GM08714 (cell line): ENCODE data around the gene PTGR2.
"Not testable (repeated sequence)": the region's sequence is repeated elsewhere in the genome, so short reads cannot be mapped to it uniquely, and the experiment has no call there.

Source experiments
- H3K4me3 ChIP-seq: fragments of 200-500 bp; sonication (Bioruptor generic); 2 replicates; pipeline ENCODE4 v1.5.1; 2014; ENCODE audit warnings: mild to moderate bottlenecking, low read length, inconsistent platforms
- ZNF274 ChIP-seq: IDR thresholded peaks from 2 replicates; pipeline ENCODE4 v1.6.1; 2012; ENCODE audit warnings: mild to moderate bottlenecking, low read depth, low read length

PTGR2 gene

DNA sequence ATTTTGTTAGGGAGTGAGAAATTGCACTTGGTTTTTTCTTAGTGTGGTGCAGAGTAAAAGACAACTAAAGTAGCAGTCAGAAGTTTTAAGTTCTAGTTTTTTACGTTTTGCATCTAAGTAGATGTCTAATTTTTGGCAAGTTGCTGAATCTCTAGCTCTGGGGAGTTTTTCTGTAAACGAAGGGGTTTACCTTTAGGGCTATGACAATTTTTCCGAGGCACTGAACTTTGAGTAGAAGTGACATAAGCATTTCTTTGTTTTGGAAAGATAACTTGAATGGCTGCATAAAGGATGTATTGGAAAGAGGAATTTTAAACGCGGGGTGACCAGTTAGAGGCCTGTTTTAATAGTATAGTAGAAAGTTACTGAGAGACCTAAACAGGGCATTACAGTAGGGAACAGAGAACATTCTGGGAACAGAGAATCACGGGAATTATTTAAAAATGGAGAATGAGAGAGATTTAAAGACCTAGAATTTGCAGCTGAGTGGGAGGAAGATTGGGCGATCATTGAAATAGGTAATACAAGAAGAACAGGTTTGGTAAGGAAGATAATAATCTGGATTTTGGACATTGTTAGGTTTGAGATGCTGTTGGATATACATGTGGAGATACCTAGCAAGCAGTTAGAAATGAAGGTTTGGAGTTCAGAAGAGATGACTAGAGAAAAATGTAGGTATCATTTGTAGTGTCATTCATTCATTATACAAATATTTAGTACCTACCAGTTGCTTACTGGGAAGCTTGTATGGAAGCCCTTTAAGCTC lies 36.2 kb downstream of the PTGR2 start:
- peak overlapping the region; percentile 77; the same call in 1 of the 2 replicates for H3K4me3 ChIP-seq
- no peak for TF ChIP-seq ZNF274

DNA sequence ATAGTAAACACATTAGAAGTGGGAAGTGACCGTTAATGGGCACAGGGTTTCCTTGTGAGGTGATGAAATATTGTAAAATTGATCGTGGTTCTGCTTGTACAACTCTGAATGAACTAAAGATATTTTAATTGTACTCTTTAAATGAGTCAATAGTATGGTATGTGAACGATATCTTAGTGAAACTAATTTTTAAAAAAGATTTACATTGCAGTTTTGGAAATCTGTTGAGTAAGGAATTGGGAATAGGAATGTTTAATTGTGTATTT lies 36.8 kb downstream of the PTGR2 start:
- H3K4me3 ChIP-seq: no peak overlapping the region; the same call in 1 of the 2 replicates
- no peak for TF ChIP-seq ZNF274

DNA sequence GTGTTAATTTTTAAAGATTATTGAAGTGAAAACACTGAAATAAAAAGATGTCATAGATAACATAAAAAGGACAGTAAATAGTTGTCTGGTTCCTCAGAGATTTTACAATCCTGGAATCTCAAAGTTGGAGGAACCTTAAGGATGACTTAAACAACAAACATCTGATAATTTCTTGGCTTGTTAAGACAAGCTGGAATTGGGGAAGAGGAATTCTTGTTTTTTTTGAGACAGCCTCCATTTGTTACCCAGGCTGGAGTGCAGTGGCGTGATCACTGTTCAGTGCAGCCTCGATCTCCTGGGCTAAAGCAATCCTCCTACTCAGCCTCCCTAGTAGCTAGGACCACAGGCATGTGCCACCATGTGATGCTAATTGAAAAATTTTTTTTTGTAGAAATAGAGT lies 37.3 kb downstream of the PTGR2 start:
- no peak for TF ChIP-seq ZNF274
- no peak overlapping the region; the same call in 1 of the 2 replicates for H3K4me3 ChIP-seq

DNA sequence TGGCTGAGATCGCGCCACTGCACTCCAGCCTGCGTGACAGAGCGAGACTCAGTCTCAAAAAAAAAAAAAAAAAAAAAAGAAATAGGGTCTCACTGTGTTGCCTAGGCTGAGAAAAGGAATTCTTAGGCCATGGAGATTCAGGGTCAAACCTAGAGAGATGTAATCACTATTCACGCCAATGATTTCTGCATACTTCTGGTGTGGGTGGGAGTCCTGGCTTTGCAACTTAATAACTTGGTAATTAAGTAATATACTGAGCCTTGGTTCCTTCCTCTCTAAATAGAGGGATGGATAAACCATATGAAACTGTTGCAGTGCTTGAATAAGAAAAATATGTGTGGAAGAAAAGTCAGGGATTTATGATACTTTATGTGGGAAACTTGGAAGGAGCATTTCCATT lies 37.7 kb downstream of the PTGR2 start:
- TF ChIP-seq ZNF274: no peak
- no peak overlapping the region for H3K4me3 ChIP-seq

DNA sequence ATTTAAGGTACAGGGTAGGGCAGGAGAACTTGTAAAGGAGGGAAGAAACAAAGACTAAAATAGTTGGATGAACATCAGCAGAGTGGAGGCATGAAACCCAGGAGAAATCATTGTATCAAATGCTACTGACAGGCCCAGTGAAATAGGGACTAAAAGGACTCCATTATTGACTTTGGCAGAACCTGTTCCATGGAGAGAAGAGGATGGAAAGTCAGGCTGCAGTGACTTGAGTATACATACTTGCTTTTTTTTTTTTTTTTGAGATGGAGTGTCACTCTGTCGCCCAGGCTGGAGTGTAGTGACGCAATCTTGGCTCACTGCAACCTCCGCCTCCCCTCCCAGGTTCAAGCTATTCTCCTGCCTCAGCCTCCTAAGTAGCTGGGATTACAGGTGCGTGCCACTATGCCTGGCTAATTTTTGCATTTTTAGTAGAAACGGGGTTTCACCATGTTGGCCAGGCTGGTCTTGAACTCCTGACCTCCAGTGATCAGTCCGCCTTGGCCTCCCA lies 42.6 kb downstream of the PTGR2 start:
- not testable (repeated sequence) for H3K4me3 ChIP-seq

DNA sequence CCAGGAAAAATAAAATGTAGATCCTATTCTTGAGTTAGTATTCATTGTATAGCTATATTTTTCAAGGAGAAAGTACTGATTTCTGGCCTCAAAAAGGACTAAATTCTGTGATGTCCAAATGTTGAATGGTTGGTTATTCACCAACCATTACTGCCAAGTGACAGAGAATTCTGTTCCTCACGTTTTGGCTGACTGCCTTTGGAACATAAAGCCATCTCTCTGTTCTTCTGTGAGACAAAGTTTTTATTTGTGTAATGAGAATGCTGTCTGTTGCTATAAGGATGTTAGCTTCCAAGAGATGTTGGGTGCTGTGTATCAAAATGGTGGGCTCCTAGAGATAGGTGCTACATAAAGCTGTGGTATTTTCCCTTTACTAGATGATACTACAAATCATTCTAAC lies 44.3 kb downstream of the PTGR2 start:
- no peak for TF ChIP-seq ZNF274
- H3K4me3 ChIP-seq: no peak overlapping the region

DNA sequence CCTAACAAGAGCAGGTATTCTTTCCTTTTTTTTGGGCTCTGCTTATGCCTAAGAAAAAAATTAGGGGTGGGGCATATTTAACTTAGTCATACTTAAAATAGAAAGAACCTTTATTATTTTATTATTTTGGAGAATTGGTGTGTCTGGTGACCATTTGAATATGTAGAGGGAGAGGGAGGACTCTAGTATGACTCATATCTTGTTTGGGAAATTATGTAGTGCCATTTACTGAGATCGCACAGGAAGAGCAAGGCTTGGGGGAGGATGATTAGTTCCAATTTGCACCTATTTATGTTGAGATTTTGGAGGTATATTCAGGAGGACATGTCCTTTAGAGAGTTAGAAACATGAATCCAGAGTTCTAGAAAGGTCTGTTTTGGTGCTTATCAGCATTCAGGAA lies 44.9 kb downstream of the PTGR2 start:
- no peak for TF ChIP-seq ZNF274
- H3K4me3 ChIP-seq: no peak overlapping the region

DNA sequence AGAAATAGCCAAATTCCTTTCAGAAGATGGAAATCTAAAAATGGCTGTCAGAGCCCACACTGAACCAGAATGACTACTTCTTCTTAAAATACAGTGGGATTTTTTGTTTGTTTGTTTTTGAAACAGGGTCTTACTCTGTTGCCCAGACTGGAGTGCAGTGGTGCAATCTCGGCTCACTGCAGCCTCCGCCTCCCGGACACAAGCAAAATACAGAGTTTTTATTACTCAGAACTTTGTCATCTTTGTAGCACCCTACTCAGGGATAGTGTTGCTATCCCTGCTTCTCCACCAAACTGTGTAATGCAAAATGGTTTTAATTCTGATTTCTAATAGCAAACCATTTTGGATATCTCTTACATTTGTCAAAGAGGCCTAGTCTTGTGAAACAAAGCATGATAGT lies 51.4 kb downstream of the PTGR2 start:
- no peak overlapping the region for H3K4me3 ChIP-seq
- TF ChIP-seq ZNF274: no peak

DNA sequence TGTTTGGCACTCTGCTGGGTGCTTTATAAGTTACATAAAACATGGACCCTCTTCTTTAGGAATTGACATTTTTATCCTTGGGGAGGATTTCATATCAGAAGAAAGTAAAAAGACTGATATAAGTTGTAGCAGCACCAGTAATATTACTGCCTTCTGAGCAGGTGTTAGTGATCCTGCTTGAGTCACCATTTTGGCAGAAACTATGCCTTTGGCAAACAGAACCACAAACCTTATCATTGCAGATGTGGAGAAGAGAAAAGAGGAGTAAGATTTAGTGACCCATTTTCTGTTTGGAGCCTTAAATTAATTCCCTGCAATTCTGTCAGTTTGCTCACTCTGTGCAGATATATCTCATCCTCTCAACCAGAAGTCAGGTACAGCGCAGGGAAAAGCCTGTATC lies 58.0 kb downstream of the PTGR2 start:
- TF ChIP-seq ZNF274: no peak

DNA sequence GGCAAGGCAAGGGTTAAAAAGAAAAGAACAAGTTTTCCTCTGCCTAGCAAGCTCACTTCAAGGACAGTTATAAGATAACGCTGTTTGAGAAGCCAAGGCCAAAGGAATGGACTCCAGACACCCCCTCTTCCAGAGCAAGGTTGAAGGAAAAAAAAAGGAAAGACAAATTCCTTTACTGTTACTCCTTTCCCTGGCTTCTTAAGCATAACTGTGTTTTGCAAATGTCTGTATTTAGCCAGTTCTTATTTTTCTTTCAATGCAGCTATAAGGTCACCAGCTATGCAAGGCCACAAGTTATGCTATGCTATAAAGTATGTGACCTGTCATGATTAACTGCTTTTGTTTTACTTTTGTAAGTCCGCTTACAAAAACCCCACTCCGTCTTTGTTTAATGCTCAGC lies 61.6 kb downstream of the PTGR2 start:
- no peak for TF ChIP-seq ZNF274
- H3K4me3 ChIP-seq: no peak overlapping the region

More for the DNA sequence above, 58.0 kb downstream of the PTGR2 start:
- no peak overlapping the region for H3K4me3 ChIP-seq

DNA sequence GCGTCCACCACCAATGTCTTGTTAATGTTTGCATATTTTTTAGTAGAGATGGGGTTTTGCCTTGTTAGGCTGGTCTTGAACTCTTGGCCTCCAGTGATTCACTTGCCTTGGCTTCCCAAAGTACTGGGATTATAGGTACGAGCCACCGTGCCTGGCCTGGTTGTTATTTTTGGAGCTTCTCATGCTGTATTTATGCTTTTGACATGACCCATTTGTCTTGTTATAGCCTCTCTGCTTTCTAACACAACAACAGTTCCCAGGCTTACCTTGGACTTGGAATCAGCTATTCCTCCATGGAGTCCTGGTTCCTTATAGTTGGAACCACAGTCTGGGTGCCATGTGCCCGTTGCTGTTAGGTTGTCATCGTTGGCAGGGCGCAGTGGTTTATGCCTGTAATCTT lies 64.7 kb downstream of the PTGR2 start:
- H3K4me3 ChIP-seq: no peak overlapping the region
- no peak for TF ChIP-seq ZNF274

DNA sequence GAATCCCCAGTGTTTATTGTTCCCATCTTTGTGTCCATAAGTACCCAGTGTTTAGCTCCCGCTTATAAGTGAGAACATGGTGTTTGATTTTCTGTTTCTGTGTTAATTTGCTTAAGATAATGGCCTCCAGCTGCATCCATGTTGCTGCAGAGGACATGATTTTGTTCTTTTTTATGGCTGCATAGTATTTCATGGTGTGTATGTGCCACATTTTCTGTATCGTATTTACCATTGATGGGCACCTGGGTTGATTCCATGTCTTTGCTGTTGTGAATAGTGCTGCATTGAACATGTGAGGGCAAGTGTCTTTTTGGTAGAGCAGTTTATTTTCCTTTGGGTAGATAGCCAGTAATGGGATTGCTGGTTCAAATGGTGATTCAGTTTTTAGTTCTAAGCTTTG lies 67.8 kb downstream of the PTGR2 start:
- not testable (repeated sequence) for H3K4me3 ChIP-seq

DNA sequence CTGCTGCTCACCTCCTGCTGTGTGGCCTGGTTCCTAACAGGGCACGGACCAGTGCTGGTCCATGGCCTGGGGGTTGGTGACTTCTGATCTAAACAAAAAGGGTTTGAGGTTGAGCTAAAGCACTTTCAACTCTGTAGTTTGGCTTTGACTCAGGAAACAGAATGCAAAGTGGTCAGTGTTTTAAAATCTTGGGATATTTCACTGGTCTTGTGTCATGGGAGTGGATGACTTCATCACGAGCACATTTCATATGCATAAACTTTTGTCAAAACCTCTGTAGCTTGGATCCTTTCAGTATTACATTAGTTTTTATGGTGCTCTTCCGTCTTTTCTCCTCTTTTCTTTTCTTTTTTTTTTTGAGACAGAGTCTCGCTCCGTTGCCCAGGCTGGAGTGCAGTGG lies 72.7 kb downstream of the PTGR2 start:
- no peak for TF ChIP-seq ZNF274
- H3K4me3 ChIP-seq: no peak overlapping the region
